GM23248 (cell line): ENCODE results near the gene ATP10A.

Experiments
- EZH2 ChIP-seq: fragments of 200-600 bp; sonication (generic); IDR thresholded peaks from 2 replicates; pipeline ENCODE4 v1.6.1; 2018; ENCODE audit warnings: antibody characterized with exemption, mild to moderate bottlenecking; ENCODE audit not compliant: insufficient read depth, poor library complexity, severe bottlenecking
- EZH2phosphoT487 ChIP-seq: fragments of 200-600 bp; sonication (generic); IDR thresholded peaks from 2 replicates; pipeline ENCODE4 v1.6.1; 2018; ENCODE audit warnings: antibody characterized with exemption, moderate library complexity, mild to moderate bottlenecking, low read depth; ENCODE audit not compliant: insufficient read depth

DNA sequence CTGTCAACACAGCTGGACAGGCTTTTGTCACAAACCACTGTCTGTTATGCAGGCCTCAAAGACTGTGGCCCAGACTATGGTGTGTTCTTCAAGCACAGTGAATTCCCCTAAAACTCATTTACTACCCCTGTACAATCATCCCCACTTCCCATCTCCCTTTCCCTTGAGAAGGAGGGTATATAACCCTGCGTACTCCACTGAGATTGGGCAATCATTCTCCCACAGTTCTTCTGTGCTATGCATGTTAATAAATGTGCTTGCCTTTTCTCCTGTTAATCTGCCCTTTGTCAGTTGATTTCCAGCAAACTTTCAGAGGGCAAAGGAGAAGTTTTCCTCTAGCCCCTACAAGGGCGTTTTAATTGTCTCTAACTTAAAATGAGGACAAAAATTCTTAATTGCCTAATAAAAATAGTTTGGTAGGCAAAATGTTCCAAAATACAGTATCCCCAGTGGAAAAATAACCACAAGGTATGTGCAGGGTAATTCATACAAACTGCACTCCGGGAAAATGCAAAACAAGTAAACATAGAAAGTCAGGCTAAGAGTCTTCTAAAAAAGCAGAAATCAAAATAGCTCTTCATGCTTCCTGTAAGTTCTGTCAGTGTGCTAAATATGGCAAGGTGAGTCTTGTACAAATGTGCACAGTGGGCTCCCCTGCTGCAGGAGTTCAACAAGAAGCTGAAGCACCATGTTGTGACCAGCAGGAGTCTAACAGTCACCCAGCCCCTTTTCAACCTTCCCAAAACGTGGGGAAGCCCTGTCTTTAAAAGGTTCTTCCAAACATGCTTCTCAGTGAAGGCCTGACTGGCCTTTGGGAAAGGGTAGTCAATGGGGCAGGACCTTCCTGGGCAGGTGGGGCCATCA lies 10.2 kb downstream of the ATP10A start:
- no peak for TF ChIP-seq EZH2
- TF ChIP-seq EZH2phosphoT487: no peak
